Subcutaneous adipose tissue (tissue), 4 donors: ENCODE data around the gene CRYBA1. TPM values are rescaled to one million over a fixed set of nuclear protein-coding genes. Genes with fewer than 3 reads are reported as not detected.

Experiments
- CTCF ChIP-seq: fragments of 450-650 bp; IDR thresholded peaks from one replicate; pipeline ENCODE4 v1.5.1; 2016; ENCODE audit warnings: low read depth, mild to moderate bottlenecking, control low read depth, antibody characterized with exemption, moderate library complexity
- total RNA-seq, 4 donors: library from RNA; depleted of rRNA; stranded (reverse); fragments of >200 nt; gene quantifications; one replicate each; pipeline ENCODE4 v1.1.0, GENCODE V29; 2016

The CRYBA1 gene
- total RNA-seq, 4 donors from 2014 or later: not detected

- TF ChIP-seq CTCF: no peak
These were observed 5.4 kb upstream of the CRYBA1 start for GRCh38 chr17:29240968-29241963.

- TF ChIP-seq CTCF: no peak
These were observed 4.6 kb upstream of the CRYBA1 start for GRCh38 chr17:29242051-29242450.

GRCh38 chr17:29242790-29243189 is 3.9 kb upstream of the CRYBA1 start:
- TF ChIP-seq CTCF: no peak

- no peak for TF ChIP-seq CTCF
These were observed 2.9 kb upstream of the CRYBA1 start for GRCh38 chr17:29243792-29244191.

GRCh38 chr17:29245401-29245800 is 1.3 kb upstream of the CRYBA1 start:
- no peak for TF ChIP-seq CTCF

GRCh38 chr17:29247219-29247618 is 560 bp downstream of the CRYBA1 start:
- no peak for TF ChIP-seq CTCF

GRCh38 chr17:29248845-29249244 is 2.2 kb downstream of the CRYBA1 start:
- TF ChIP-seq CTCF: no peak
